Mesangial cell (primary cell): ENCODE data around the gene DNAH1. TPM values are rescaled to one million over a fixed set of nuclear protein-coding genes. Genes with fewer than 3 reads are reported as not detected.

Source experiments
- total RNA-seq: library from RNA; depleted of rRNA; stranded (reverse); fragments of >200 nt; gene quantifications from 2 replicates; pipeline ENCODE4 v1.2.3, GENCODE V29; 2015

The DNAH1 gene
- 0.16 and 2.0 TPM in 2 replicates for total RNA-seq

GRCh38 chr3:52315977-52316764 lies at the start of gene DNAH1:
DNAH1 (plus strand) TSS chr3:52316319; CDS start chr3:52322443, 6,124 bp downstream.

GRCh38 chr3:52278510-52279069 lies 37.5 kb upstream of the DNAH1 start, which contains the start of gene WDR82:
WDR82 (minus strand) TSS chr3:52278649; CDS start chr3:52278361, 288 bp downstream.

DNA sequence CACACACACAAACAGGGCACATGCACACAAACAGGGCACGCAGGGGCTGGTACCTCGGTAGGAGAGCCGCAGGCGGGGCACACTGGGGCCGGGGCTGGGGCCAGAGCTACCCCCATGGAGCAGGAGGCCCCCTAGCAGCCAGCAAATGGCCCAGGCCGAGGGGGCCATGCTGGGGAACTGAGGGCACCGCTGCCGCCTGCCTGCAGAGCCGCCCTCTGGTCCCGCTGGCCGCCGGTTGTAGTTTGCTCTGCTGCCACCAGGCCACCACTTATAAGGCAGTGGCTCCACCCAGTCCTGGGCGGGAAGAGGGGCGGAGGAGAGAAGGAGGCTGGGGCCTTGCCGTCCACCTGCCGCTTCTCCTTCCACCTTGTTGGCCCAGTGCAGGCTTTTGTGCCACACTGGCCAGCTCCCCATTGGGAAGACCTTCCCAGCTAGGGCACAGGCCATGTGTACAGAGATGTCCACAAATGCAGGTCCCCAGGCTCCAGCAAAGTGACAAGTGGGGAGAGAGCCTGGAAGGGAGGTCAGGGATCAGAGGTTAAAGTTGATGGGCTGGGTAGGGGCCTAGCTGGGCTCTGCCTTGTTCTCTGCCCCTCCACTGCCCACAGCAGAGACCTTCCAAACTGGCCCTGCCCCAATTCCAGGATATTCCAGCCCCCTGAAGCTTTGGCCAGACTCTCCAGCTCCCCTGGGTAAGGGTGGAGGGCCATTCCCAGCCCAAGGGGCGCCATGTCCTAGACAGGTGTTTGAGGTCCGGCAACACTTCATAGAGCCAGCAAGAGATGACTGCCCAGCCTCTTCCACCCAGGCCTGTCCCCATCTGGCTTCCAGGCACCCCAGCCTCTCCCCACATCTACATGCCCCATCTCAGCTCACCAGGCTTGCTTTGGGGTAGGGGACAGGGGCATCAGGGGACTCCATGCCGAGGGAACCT lies 129.0 kb downstream of the DNAH1 start, which contains the start of gene SEMA3G:
TSS of gene SEMA3G (minus strand) at position 244 of the 934 bp plus-strand sequence. CDS start at position 168, 76 bp downstream.

Other genes with a start within 250 kb of the DNAH1 start
- 3.9 and 34.7 TPM in 2 replicates for gene POC1A, start 161.9 kb upstream of the DNAH1 start, total RNA-seq
- 48.4 and 49.0 TPM in 2 replicates for gene ALAS1, start 118.2 kb upstream of the DNAH1 start, total RNA-seq
- gene TLR9, start 90.7 kb upstream of the DNAH1 start, total RNA-seq, result not detected in 2 replicates
- 141 and 180 TPM in 2 replicates for gene TWF2, start 77.2 kb upstream of the DNAH1 start, total RNA-seq
- gene PPM1M, start 70.6 kb upstream of the DNAH1 start, total RNA-seq, result 9.5 and 19.3 TPM in 2 replicates
- 44.3 and 47.2 TPM in 2 replicates for gene WDR82, start 37.7 kb upstream of the DNAH1 start, total RNA-seq
- gene GLYCTK, start 28.5 kb upstream of the DNAH1 start, total RNA-seq, result 10.6 and 14.8 TPM in 2 replicates
- gene BAP1, start 93.7 kb downstream of the DNAH1 start, total RNA-seq, result 91.4 and 99.9 TPM in 2 replicates
- gene PHF7, start 94.3 kb downstream of the DNAH1 start, total RNA-seq, result 3.2 and 3.9 TPM in 2 replicates
- gene SEMA3G, start 128.8 kb downstream of the DNAH1 start, total RNA-seq, result 0.25 TPM in 1 of 2 replicates, not detected in the other
- 0.49 and 3.0 TPM in 2 replicates for gene TNNC1, start 137.7 kb downstream of the DNAH1 start, total RNA-seq
- gene NISCH, start 139.3 kb downstream of the DNAH1 start, total RNA-seq, result 30.3 and 79.9 TPM in 2 replicates
- 0.13 and 0.33 TPM in 2 replicates for gene STAB1, start 179.0 kb downstream of the DNAH1 start, total RNA-seq
- gene NT5DC2, start 217.5 kb downstream of the DNAH1 start, total RNA-seq, result 162 and 351 TPM in 2 replicates
- gene UQCC5, start 220.3 kb downstream of the DNAH1 start, total RNA-seq, result 1.3 and 2.0 TPM in 2 replicates